ENCODE results near the gene PPP4C. TPM values are rescaled to one million over a fixed set of nuclear protein-coding genes. Genes with fewer than 3 reads are reported as not detected.

The PPP4C gene
- total RNA-seq, 1 experiment from 2014 or later, result 134 TPM

DNA sequence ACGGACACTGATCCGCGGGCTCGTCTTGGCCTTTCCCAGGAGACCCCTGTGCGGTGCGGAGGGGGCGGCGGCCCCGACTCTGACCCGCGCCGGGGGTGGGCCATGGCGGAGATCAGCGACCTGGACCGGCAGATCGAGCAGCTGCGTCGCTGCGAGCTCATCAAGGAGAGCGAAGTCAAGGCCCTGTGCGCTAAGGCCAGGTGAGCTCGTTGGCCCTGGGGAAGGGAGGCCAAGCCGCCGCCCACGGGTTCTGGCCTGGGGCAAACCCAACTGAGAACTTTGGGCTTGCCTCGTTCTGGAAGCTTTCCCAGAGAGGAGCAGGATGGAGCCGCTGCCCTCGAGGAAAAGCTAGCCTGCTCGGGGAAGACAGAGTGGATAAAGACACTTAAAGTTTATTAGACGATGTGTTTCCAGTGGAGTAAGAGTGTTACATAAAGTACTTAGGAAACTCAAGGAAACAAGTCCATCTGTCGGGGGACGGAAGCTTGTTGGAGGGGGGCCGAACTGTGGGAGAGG is 540 bp downstream of the PPP4C start:
- Mint-ChIP-seq H3K4me1 (ENCODE audit: low read depth, unreplicated experiment) (peaks cover 12% of the 10 kb centered on the region), H3K4me3 (ENCODE audit: unreplicated experiment) (peak overlapping the region; percentile 82), H3K36me3 (ENCODE audit: insufficient read depth, unreplicated experiment) (peaks cover 69% of the 10 kb centered on the region), H3K27me3 (ENCODE audit: insufficient read depth, unreplicated experiment) (no peaks in the 10 kb centered on the region), H3K9me3 (ENCODE audit: unreplicated experiment) (no peaks in the 10 kb centered on the region), H3K27ac (ENCODE audit: unreplicated experiment) (peak overlapping the region; percentile 84)
- Histone ChIP-seq H3K4me1 (0 out of 2 replicates have a peak, but pooled peaks cover 11% of the 10 kb centered on the region), H3K27me3 (replicated peaks; ENCODE audit: control insufficient read depth, insufficient read depth, low read length) (no peaks in the 10 kb centered on the region), H3K9me3 (no peaks in the 10 kb centered on the region), H3K4me3 (ENCODE audit: low read depth, low read length) (peak overlapping the region; percentile 82), H3K36me3 (ENCODE audit: control insufficient read depth, insufficient read depth, low read length) (peaks cover 10% of the 10 kb centered on the region)
- TSS peak; percentile 31 for BruUV-seq (replicated peaks)
- POLR2A ChIA-PET, result interaction anchor here (0.9 to 1.0 kb wide), 2 partner anchors 11 to 259 kb away, joined by 5 read pairs; partner anchors contain the start of gene ALDOA
- no peak for DNase-seq
- CTCF ChIA-PET, result interaction anchor here (0.5 kb wide), 1 partner anchor 259 kb away, joined by 6 read pairs; no protein-coding TSS in a partner anchor
- intact Hi-C loops (cut with micrococcal nuclease; ENCODE audit: unreplicated experiment), result no loop called here
- TF ChIP-seq, protein P1, sequence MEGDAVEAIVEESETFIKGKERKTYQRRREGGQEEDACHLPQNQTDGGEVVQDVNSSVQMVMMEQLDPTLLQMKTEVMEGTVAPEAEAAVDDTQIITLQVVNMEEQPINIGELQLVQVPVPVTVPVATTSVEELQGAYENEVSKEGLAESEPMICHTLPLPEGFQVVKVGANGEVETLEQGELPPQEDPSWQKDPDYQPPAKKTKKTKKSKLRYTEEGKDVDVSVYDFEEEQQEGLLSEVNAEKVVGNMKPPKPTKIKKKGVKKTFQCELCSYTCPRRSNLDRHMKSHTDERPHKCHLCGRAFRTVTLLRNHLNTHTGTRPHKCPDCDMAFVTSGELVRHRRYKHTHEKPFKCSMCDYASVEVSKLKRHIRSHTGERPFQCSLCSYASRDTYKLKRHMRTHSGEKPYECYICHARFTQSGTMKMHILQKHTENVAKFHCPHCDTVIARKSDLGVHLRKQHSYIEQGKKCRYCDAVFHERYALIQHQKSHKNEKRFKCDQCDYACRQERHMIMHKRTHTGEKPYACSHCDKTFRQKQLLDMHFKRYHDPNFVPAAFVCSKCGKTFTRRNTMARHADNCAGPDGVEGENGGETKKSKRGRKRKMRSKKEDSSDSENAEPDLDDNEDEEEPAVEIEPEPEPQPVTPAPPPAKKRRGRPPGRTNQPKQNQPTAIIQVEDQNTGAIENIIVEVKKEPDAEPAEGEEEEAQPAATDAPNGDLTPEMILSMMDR (IDR thresholded peaks at IDR 0.05; ENCODE audit: insufficient read depth in 1 of 2, low read depth in 1 of 2, low read length in 1 of 2, severe bottlenecking in 1 of 2, unreplicated experiment in 1 of 2), result no peak

DNA sequence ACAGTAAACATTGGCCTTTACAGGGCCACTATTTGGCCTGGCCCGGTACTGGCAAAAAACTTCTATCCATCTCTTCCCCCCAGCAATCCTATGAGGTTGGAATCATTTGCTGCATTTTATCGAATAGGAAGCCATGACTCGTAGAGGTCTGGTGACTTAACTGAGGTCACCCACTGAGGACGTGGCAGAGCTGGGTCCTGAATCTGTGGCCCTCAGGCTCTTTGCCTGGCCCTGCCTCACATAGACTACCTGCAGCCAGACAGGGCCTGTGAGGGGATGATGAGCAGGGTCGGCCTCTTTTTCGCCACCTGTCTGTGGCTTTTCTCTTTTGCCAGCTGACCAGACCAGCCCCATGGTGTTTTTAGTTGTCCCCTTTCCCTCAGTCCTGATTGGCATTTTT is 1.9 kb downstream of the PPP4C start:
- Histone ChIP-seq H3K36me3 (ENCODE audit: control insufficient read depth, insufficient read depth, low read length) (peaks cover 10% of the 10 kb centered on the region), H3K4me3 (ENCODE audit: low read depth, low read length) (no peak overlapping the region), H3K9me3 (no peaks in the 10 kb centered on the region), H3K4me1 (0 out of 2 replicates have a peak, but pooled peaks cover 11% of the 10 kb centered on the region), H3K27me3 (replicated peaks; ENCODE audit: control insufficient read depth, insufficient read depth, low read length) (no peaks in the 10 kb centered on the region)
- H3K4me1 Mint-ChIP-seq (ENCODE audit: low read depth, unreplicated experiment), result peaks cover 12% of the 10 kb centered on the region
- ChIA-PET POLR2A (no interaction called here), CTCF (no interaction called here)
- no peaks in the 10 kb centered on the region for H3K9me3 Mint-ChIP-seq (ENCODE audit: unreplicated experiment)
- no TSS peak for BruUV-seq (replicated peaks)
- TF ChIP-seq, protein P1 (IDR thresholded peaks at IDR 0.05; ENCODE audit: insufficient read depth in 1 of 2, low read depth in 1 of 2, low read length in 1 of 2, severe bottlenecking in 1 of 2, unreplicated experiment in 1 of 2), result no peak
- intact Hi-C loops (cut with micrococcal nuclease; ENCODE audit: unreplicated experiment), result no loop called here
- H3K4me3 Mint-ChIP-seq (ENCODE audit: unreplicated experiment), result no peak overlapping the region
- no peaks in the 10 kb centered on the region for H3K27me3 Mint-ChIP-seq (ENCODE audit: insufficient read depth, unreplicated experiment)
- DNase-seq, result no peak
- H3K27ac Mint-ChIP-seq (ENCODE audit: unreplicated experiment), result no peak overlapping the region
- H3K36me3 Mint-ChIP-seq (ENCODE audit: insufficient read depth, unreplicated experiment), result peaks cover 70% of the 10 kb centered on the region

DNA sequence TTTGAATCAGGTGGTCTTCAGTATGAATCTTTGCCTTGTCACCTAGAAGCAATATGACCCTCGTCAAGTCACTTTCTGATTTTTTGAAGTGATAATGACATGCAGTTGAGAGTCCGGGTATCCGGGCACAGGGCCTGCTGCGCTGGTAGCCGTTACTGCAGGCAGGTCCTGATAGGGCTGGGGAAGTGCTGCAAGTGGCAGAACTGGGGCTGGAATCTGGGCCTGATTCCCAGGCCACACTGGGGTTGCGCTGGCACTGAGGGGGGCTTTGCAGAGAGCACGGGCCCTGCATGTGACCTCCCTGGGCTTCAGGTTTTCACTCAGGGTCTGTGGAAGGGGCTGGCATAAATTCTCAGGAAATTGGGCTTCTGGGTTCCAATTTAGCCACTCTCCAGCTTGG is 3.0 kb downstream of the PPP4C start:
- BruUV-seq (replicated peaks), result no TSS peak
- TF ChIP-seq, protein P1 (IDR thresholded peaks at IDR 0.05; ENCODE audit: insufficient read depth in 1 of 2, low read depth in 1 of 2, low read length in 1 of 2, severe bottlenecking in 1 of 2, unreplicated experiment in 1 of 2), result no peak
- Mint-ChIP-seq H3K36me3 (ENCODE audit: insufficient read depth, unreplicated experiment) (peaks cover 72% of the 10 kb centered on the region), H3K27me3 (ENCODE audit: insufficient read depth, unreplicated experiment) (no peaks in the 10 kb centered on the region), H3K4me3 (ENCODE audit: unreplicated experiment) (no peak overlapping the region), H3K9me3 (ENCODE audit: unreplicated experiment) (no peaks in the 10 kb centered on the region), H3K4me1 (ENCODE audit: low read depth, unreplicated experiment) (peaks cover 12% of the 10 kb centered on the region), H3K27ac (ENCODE audit: unreplicated experiment) (no peak overlapping the region)
- intact Hi-C loops (cut with micrococcal nuclease; ENCODE audit: unreplicated experiment), result no loop called here
- Histone ChIP-seq H3K9me3 (no peaks in the 10 kb centered on the region), H3K4me3 (ENCODE audit: low read depth, low read length) (no peak overlapping the region), H3K27me3 (replicated peaks; ENCODE audit: control insufficient read depth, insufficient read depth, low read length) (no peaks in the 10 kb centered on the region), H3K36me3 (ENCODE audit: control insufficient read depth, insufficient read depth, low read length) (peaks cover 10% of the 10 kb centered on the region), H3K4me1 (0 out of 2 replicates have a peak, but pooled peaks cover 11% of the 10 kb centered on the region)
- CTCF ChIA-PET, result interaction anchor here (0.6 kb wide), 1 partner anchor 289 kb away, joined by 3 read pairs; no protein-coding TSS in a partner anchor
- no peak for DNase-seq
- POLR2A ChIA-PET, result no interaction called here

Data from Caco-2 (cell line).